Mucosa of descending colon (tissue), 3 donors: ENCODE measurements around the gene PLA2G4E. TPM values are rescaled to one million over a fixed set of nuclear protein-coding genes. Genes with fewer than 3 reads are reported as not detected.

Experiments used
- ATAC-seq: fragments of 200-7000 bp; cut with Tn5 transposase; one replicate; pipeline ENCODE4 v1.9.1; 2020; ENCODE audit warnings: mild to moderate bottlenecking, moderate library complexity
- DNase-seq, 3 donors: peaks; one replicate each; pipeline ENCODE4 v3.0.0-alpha.2; 2020
- H3K36me3 ChIP-seq: fragments of 200-600 bp; one replicate; pipeline ENCODE4 v1.8.0; 2021; ENCODE audit warnings: low read depth, mild to moderate bottlenecking
- H3K4me1 ChIP-seq: fragments of 200-600 bp; one replicate; pipeline ENCODE4 v1.8.0; 2021; ENCODE audit warnings: low read depth, mild to moderate bottlenecking
- H3K4me3 ChIP-seq: fragments of 200-600 bp; one replicate; pipeline ENCODE4 v1.8.0; 2021; ENCODE audit warnings: mild to moderate bottlenecking
- H3K9me3 ChIP-seq: fragments of 200-600 bp; one replicate; pipeline ENCODE4 v1.8.0; 2021; ENCODE audit warnings: mild to moderate bottlenecking
- CTCF ChIP-seq: fragments of 200-600 bp; IDR thresholded peaks from one replicate; pipeline ENCODE4 v1.8.0; 2022; ENCODE audit warnings: antibody characterized with exemption, mild to moderate bottlenecking
- intact Hi-C, 2 donors: fragments of 100-400 bp; cut with DNase I in 1 of 2; cut with micrococcal nuclease in 1 of 2; formaldehyde crosslinking; loops; one replicate each; pipeline versions ENCODE4 v1.11.0 to v1.11.1; 2022; cut with DNase I, micrococcal nuclease
- total RNA-seq, 3 donors: library from RNA; stranded (reverse); fragmentation: NEBNext Ultra II Directional in 2 of 3; extraction: Animal tissue kit (Norgen Biotek cat#: 25700) in 2 of 3; gene quantifications; one replicate each; pipeline versions ENCODE4 v1.2.1 to v1.2.4, GENCODE V29; 2021 to 2023
- donor health status: DM: no; HTN: no; CAD: no; lungs with moderate emphysema.
- donor health status: DM: no; HTN: no; CAD: no.
- donor health status: DM: no; HTN: yes; CAD: no.

The PLA2G4E gene
- total RNA-seq, 3 donors from 2014 or later = 0.06 to 0.27 (median 0.09) TPM

- Histone ChIP-seq H3K9me3 (no peaks in the 10 kb centered on the region), H3K4me1 (peaks cover 2% of the 10 kb centered on the region), H3K4me3 (no peak overlapping the region), H3K36me3 (no peaks in the 10 kb centered on the region)
- ATAC-seq = no peak
- intact Hi-C loops = no loop called here
- DNase-seq = no peak
- TF ChIP-seq CTCF = no peak
Observed at GRCh38 chr15:42042602-42043400, 22.0 kb upstream of the PLA2G4E start.

- DNase-seq (no peak), ATAC-seq (no peak)
- no peaks in the 10 kb centered on the region for H3K36me3 ChIP-seq
- no peak overlapping the region for H3K4me3 ChIP-seq
- peaks cover 7% of the 10 kb centered on the region for H3K4me1 ChIP-seq
- H3K9me3 ChIP-seq = no peaks in the 10 kb centered on the region
- no peak for TF ChIP-seq CTCF
- intact Hi-C loops = no loop called here
Observed at GRCh38 chr15:42038401-42038800, 17.6 kb upstream of the PLA2G4E start.

GRCh38 chr15:42037656-42038055, 16.8 kb upstream of the PLA2G4E start:
- ATAC-seq = peak; percentile 46
- no peaks in the 10 kb centered on the region for H3K9me3 ChIP-seq
- intact Hi-C loops = no loop called here
- no peaks in the 10 kb centered on the region for H3K36me3 ChIP-seq
- peaks cover 7% of the 10 kb centered on the region for H3K4me1 ChIP-seq
- H3K4me3 ChIP-seq = no peak overlapping the region
- DNase-seq = peak; percentile 64 to 77 (median 70)
- no peak for TF ChIP-seq CTCF

DNA sequence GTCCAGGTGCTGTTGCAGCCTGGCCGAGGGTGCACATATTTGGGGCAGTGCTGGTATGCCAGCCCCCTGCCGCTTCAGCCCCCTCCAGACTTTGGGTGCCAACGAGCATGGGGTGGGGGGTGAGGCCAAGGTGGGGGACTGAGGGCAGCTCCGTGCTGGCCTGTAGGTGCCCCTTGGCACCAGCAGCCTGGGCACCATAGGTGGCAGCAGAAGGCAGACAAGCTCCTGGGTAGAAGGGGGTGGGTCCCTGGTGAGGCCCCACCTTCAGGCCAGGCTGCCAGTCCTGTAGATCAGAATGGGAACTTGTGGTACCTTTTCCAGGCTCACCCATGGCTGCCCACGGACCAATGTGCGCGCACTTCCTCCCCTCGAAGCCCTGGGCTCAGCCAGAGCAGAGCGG, 16.1 kb upstream of the PLA2G4E start:
- no peak for TF ChIP-seq CTCF
- ATAC-seq = no peak
- no peak for DNase-seq
- Histone ChIP-seq H3K9me3 (no peaks in the 10 kb centered on the region), H3K36me3 (no peaks in the 10 kb centered on the region), H3K4me1 (peaks cover 7% of the 10 kb centered on the region), H3K4me3 (no peak overlapping the region)
- intact Hi-C loops = no loop called here

GRCh38 chr15:42036112-42036905, 15.5 kb upstream of the PLA2G4E start:
- Histone ChIP-seq H3K36me3 (no peaks in the 10 kb centered on the region), H3K4me3 (no peak overlapping the region), H3K4me1 (peaks cover 7% of the 10 kb centered on the region), H3K9me3 (no peaks in the 10 kb centered on the region)
- TF ChIP-seq CTCF = no peak
- DNase-seq (no peak), ATAC-seq (no peak)
- intact Hi-C loops = no loop called here
